ENCODE data around the gene SLC28A1.
A peak's percentile ranks its signal among the peaks of the same experiment; 100 is the strongest.
"Not testable (repeated sequence)": the region's sequence is repeated elsewhere in the genome, so short reads cannot be mapped to it uniquely, and the experiment has no call there.

SLC28A1 gene

DNA sequence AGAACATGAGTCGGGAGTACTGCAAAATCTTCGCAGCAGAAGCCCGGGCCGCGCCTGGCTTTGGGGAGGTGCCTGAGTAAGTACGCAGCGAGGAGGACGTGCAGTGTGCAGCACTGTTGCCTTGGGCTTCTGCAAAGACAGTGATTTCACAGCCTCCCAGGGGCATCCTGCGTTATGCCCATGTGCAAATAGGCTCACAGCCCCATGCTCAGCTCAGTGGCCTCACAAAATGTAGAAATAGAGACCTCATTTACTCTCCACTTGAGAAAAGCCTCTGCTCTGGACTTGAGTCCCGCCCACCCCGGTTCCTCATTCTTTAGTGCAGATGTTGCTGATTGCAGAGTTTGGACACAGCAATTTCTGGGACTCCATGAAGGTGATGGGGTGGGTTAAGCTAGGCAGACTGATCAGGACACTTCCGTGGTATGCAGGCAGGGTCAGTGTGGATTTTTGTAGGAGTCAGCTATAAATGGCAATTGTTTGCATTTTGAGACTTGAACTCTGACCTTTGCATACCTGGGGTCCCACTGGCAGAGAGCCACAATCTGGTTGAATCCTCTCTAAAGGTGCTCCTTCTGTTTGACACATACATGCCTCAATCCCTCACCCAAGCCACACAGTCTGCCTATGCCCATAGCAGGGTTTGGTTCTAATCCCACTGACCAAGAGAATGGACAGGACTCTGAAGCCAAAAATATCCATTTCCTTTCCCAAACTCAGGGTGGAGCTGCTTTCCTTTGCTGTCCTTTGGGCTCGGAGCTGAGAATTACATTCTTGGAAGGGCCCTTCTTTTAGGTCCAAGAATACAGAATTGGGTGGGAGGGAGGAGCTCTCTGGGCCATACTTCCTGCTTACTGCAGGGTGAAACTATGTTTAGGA lies 20.7 kb upstream of the SLC28A1 start:
- DNase-seq = no peak

DNA sequence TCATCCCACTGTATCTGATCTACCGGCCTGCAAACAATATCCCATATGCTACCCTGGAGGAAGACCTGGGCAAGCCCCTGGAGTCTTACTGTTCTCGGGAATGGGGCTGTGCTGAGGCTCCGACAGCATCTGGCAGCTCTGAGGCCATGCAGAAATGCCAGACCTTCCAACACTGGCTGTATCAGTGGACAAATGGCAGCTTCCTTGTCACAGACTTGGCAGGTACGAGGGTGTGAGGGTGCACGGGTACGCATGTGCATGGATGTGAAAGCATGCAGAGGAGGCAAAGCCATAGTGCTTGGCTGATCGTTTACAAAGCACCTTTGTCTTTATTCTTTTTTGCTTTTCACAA lies 20.0 kb upstream of the SLC28A1 start:
- DNase-seq = no peak

DNA sequence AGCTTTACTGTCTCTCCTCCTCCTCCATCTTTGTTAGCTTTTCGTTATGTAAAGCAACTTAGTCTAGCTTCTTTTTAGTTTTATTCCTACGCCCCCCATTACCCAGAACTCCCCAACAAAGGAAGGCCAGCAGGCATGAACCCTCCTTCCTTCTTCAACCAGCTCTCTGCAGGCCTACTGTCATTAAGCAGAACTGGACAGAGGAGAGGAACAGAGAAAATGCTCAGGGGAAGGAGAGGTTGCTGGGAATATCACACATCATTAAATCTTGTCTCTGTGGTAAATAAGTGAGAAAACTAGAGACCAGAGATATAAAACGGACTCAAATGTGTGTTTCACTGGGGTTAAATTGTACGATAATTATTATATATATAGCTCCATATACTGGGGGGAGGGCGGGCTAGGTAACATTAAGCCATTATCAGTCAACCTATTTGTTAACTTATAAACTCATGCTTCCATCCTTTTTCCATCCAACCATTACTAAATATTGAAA lies 19.3 kb upstream of the SLC28A1 start:
- DNase-seq = no peak

DNA sequence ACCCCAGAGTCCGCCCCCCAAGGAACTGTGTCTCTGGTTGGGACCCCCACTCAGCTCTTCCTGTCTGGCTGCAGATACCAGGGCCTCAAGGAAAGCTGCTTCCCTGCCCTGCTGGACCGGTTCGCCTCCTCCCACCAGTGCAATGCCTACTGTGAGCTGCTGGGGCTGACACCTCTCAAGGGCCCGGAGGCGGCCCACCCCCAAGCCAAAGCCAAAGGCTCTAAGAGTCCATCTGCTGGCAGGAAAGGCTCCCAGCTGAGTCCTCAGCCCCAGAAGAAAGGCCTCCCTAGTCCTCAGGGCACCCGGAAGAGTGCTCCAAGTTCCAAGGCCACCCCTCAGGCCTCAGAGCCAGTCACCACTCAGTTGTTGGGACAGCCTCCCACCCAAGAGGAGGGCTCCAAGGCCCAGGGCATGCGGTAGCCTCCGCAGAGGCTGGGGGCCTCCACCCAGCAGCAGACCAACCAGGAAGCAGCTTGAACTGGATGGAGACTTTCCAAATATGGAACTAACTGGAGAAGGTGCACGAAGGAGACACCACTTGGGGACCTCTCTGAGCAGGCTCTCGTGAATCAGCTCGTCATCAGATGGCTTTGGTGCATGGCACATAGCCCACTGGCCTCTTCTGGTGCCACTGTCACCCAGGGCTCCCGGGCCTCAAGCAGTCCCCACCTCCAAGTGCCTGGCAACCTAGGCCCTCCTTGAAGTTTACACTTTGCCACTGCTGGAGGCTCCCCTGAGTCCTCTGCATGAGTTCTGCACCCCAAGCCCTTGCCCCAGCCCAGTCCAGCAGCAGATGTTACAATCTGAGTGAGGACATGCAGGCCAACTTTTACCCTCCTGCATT lies 16.2 kb upstream of the SLC28A1 start:
- DNase-seq = no peak

DNA sequence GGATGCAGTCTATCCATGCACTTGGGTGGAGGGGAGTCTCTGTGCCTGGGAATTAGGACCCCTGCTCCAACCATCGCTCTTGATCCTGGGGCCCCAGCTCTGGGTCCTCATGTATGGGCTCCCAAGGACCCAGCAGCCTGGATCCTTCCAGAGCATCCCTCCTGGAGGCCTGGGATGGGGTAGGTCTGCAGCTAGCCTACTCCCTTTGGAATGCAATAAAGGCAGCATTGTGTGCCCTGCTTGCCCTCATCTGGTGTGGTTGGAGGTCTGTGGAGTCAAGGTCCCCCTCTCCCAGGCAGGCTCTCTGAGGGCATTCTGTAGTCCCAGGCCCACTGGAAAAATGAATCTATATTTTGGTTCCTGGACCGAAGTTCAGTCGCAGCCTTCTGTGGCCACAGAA lies 15.0 kb upstream of the SLC28A1 start:
- no peak for DNase-seq

DNA sequence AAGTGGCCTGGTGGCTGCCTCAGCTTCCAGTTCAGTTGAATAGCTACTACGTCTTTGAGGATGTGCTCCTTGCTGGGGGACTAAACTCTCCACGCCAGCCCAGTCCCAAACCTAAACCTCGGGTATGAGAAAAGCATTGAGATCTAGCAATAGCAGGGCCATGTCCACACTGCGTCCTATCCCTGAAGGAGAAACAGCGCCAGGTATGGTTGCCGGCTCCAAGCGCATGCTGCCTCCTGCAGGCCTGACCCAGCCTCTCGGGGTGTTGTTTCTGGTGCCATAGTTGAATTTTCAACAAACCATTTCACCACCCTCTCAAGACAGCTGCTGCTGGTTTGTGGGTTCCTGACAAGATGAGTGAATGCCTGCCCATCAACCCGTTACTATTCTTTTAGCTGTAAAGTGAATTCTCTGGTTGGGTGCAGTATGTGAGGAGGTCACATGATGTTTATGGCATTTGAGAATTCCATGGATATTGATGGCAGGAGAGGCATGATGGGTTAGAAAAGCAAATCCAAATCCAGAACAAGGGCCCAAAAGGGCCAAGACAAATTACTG lies 13.0 kb upstream of the SLC28A1 start:
- DNase-seq = no peak

DNA sequence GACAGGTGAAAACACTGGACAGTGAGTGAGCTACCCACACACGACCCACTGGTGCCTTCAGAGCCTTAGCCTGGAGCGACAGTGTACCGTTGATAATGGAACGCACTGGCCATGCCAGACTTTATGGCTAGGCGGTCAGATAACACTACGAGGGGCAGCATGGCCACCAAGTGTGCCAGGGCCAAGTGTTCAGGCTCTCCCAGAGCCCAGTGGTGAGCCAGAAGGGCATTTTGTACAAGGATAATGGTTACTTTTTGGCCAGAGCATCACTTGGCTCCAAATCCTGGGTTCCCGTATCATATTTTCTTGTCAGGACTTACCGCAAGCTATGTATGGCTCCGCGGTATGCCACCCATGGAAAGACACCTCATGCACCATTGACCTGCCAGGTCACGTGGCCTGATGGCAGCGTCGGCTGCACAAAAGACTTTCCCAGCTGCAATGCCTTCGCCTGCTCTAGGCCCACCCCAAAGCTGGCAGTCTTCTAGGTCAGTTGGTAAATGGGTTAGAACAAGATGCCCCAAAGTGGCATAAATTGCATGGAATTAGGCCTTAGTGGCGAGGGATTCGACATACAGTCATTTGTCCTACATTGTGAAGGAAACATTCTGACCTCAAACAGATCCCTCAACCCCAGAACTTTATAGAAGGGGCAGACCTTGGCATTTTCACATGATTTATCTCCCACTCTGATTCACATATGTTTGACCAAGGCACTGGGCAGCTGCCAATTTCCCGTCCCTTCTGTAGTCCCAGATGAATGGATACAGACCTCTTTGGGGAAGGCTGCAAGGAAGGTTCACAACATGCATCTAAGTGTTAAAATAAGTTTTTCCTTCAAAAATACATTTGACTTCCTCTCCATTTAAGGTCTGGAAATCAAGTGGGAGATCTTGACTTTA lies 12.2 kb upstream of the SLC28A1 start:
- DNase-seq = no peak

DNA sequence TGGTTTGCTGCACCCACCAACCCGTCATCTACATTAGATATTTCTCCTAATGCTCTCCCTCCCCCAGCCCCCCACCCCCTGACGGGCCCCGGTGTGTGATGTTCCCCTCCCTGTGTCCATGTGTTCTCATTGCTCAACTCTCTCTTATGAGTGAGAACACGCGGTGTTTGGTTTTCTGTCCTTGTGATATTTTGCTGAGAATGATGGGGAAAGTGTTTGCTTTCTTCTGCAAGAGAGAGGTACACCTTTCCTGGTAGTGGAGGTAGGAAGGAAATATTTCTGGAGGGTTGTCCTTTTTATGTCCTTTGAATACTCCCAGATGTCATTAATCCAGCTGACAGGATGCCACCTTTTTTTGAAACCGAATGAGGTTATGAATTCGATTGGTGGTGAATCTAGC lies 10.5 kb upstream of the SLC28A1 start:
- no peak for DNase-seq

DNA sequence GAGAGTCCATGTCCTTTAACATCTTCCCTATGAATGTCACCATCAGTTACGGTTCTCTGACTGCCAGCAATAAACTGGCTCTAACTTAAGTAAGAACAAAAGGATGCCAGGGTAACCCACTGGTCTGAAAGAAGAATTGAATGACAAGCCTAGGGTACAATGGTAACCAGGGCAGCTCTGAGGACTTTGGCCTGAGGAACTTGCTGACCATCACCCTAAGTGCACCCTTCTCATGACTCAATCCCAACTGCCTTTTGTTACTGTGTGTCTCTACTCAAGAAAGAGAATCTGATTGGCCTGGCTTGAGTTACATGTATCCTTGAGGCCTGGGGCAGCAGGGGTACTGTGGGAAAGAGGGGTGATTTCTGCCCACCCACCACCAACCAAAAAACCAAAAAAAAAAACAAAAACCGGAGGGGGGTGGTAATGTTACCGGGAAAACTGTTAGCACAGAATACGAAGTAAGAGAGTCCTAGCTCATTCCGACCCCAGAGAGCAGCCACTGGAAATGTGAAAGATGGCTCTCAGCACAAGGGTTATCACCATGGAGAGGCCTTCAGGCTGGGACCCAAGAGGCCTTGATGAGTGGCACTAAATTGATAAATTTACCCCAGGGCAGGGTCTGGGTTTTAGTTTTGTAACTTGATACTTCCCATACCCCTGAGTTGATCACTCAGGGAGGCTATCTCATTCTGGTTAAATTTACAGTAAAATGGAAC lies 9.3 kb upstream of the SLC28A1 start:
- no peak for DNase-seq

DNA sequence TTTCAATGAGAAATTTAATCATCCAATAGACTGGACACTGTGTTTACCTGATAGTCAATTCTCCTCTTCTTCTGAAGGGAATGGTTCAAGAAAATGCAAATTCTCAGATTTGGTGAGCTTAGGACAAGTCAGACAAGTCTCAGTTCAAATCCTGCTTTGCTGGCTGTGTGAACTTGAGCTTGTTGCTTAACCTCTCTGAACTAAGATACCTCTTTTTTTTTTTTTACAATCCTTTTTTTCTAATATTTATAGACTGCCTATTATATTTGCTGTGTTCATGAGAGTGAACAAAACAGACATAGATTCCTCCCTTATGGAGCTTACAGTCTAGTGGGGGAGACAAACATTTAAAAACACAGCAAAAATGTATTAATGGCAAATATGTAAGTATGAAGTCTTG lies 8.2 kb upstream of the SLC28A1 start:
- no peak for DNase-seq

DNA sequence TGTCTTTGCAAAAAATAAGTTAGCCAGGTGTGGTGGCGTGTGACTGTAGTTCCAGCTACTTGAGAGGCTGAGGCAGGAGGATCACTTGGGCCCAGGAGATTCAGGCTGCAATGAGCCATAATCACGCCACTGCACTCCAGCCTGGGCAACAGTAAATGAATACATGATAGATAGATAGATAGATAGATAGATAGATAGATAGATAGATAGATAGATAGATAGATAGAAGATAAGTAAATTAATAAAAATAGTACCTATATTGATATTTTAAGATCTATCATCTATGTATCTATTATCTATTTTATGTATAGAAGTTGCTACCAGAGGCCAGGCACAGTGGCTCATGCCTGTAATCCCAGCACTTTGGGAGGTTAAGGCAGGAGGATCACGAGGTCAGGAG lies 6.8 kb upstream of the SLC28A1 start:
- DNase-seq = not testable (repeated sequence)

DNA sequence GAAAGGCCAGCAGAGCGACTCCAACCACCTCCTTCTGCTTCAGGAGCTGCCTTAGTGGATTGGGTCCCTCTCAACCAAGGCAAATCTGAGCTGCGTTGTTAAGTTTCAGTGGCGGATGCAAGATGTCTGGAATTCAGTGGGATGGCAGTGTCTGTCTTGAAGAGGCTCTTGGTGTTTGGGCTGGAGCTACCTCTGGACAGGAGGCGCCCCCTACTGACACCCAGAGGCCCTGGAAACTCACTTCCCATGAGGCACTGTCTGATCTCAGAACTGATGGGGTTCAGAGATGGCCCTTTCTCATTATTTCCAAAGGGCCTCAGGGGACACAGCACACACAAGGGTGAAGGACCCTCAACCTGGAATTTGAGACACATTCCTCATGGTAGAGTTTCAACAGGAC lies 6.0 kb upstream of the SLC28A1 start:
- peak; percentile 5 to 37 (median 32) for DNase-seq

DNA sequence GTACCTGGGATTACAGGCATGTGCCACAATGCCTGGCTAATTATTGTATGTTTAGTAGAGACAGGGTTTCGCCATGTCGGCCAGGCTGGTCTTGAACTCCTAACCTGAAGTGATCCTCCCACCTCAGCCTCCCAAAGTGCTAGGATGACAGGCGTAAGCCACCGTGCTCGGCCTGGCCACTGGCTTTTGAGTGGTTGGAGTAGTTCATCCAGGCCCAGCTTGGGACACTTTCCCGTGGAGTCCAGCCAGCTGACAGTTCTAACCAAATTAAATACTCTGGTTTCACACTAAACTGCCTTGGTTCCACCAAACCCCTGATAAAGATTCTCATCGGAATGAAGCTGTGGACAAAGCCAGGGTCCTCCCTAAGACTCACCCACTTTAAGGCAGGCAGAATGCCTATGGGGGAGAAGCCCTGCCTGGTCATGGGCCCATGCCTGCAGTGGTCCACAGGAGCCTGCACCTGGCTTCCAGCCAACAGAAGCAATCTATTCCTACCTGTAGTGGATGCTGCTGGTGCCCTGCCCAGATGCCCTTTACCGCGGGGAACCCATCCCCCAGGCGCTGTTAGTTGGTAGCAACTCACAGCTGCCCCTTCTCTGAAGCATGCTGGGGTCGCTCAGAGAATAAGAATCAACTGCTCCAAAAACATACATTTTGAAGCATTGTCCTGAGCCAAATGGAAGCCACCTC lies 5.2 kb upstream of the SLC28A1 start:
- no peak for DNase-seq

DNA sequence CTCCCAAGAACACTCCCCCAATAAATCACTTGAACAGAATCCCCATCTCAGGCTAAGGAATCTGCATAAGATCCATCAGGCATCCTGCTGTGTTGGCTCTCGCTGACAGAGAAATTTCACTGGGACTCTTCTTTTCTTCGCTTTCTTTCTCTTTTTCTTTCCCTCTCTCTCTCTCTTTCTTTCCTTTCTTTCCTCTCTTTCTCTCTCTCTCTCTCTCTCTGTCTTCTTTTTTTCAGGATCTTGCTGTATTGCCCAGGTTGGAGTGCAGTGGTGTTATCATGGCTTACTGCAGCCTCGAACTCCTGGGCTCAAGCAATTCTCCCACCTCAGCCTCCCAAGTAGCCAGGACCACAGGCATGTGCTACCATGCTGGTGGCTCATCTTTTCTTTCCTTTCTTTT lies 4.5 kb upstream of the SLC28A1 start:
- no peak for DNase-seq

DNA sequence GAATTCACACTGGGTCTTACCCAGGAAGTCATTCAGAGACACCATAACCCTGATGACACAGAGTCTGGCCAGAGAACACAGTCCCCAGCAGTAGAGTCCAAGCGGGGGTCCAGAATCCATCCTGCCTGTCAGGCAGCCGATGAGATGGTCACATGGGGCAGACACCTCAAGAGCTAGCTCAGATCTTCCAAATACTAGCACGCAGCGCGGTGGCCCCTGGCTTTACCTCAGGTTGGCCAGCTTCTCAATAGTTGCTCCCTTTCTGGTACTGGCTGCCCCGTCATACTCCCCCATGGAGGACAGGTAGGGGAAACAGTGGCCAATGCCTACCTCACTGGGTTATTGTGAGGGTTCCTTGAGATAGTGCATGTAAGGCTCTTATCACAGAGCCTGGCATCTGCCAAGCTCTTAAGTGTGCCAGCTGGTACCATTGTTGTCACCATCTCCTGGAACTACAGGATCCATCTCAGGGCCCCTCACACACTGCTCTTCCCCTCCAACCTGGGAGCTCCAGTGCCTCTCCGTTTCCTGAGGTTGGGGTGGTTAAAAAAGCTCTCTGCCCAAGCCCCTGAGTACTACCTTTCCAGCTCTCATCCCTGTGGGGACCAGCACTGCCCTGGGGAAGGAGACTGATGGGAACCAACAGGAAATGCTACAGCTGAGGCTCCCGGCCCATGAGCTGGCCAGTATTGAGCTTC lies 3.5 kb upstream of the SLC28A1 start:
- no peak for DNase-seq

DNA sequence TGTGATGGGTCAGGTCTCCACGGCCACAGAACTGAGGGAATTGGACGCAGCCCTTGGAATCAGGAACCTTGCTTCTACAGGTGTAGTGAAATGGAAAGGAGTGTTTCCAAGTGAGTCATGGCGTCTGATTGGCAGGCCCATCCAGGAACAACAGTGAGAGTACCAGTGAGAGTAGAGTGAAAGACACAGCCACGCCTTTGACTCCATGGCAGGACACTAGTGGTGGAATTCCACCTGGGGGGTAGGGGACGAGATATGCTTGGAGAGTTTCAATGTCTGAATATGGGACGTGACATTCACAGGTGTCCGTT lies 3.0 kb upstream of the SLC28A1 start:
- DNase-seq = no peak

DNA sequence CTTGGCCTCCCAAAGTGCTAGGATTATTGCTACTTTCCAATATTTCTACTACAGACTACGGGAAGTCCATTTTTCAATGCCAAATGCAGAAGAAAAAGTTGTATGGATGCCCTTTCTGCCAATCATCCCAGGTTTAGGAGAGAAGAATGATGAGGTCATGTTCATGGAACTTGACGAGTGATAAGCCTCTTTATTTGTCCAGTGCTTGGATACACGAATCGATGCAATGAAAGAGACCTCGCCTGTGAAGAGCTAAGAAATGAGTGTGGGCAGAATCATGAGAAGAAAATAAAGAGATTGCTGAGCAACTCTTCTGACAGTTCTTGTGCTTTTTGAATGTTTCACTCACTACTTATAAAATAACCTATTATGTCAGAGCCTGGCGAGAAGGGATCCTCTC lies 996 bp upstream of the SLC28A1 start:
- no peak for DNase-seq

DNA sequence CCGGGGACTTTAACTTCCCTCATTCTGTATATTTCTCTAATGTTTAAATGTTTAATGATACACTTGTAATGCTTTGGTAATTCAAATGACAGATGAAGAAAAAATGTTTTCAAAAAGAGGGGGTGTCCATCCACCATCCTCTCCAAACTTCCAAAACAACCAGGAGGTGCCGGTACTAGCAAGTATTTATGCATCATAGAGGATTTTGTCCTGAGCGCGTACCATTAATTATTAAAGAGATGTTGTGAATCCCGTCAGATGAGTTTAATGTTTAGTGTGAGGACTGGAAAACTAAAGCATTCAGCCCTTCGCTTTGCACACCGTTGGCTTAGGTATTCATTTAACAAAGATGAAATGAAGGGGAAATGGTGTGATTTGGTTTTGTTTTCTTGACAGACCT lies 1.3 kb downstream of the SLC28A1 start:
- no peak for DNase-seq

DNA sequence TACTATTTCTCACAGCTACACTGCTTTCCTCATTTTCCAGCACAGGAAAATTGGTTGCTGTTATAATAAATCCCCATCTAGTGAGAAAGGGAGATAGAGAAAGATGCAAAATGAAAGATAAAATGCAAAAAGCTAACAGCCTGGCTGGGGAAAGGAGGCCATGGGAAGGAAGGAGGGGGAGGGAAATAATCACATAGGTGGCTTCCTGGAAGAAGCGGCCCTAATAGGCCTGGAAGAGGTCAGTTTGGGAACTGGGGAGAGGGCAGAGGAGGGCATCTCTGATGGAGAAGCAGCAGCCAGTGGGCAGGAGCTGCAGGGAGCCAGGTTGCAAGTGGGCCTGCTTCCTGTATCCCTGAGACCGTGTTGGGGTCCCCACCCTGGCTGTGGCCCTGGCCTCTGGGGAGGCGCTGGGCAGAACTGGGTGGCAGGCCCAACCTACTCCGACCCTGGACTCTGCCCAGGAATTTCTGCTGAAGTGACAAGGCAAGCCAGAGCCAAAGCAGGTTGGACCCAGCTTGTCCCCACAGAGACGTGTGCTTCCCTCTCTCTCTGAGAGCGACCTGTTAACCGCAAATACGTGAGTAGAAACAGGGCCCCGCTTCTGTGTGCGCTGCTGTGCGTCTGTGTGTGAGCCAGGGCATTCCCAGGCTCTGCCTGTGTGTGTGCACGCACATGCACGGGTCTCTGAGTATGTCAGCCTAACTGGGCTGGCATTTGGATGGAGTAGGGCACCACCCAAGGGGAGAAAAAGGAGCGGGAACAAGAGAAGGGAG lies 1.9 kb downstream of the SLC28A1 start:
- no peak for DNase-seq

DNA sequence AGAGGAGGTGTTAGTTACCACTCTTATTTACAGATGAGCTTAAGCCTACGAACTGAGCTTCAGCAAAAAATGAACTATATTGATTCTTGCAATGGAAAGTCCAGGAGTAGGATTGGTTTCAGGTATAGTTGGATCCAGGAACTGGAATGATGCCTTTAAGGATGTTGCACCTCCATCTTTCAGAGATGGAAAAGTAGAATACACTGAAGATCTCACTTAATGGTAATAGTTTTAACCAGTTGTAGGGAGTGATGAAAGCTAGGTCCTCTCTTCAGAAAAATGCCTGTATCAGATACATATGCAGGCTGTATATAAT lies 2.5 kb downstream of the SLC28A1 start:
- no peak for DNase-seq

Data from activated naive CD4-positive, alpha-beta T cell (primary cell).